H1 (cell line): ENCODE data around the gene ASB7. TPM values are rescaled to one million over a fixed set of nuclear protein-coding genes. Genes with fewer than 3 reads are reported as not detected.
A peak's percentile ranks its signal among the peaks of the same experiment; 100 is the strongest.

Experiments
- CTCF ChIA-PET: fragments of 300-600 bp; sonication (Branson Sonifier 250); formaldehyde crosslinking; loops from one replicate; lab custom pipeline; 2021; ENCODE audit not compliant: partially characterized antibody; lab: Charles Lee
- POLR2A ChIA-PET: fragments of 300-600 bp; sonication (Branson Sonifier 250); formaldehyde crosslinking; loops from one replicate; lab custom pipeline; 2021; ENCODE audit warnings: inconsistent platforms; ENCODE audit not compliant: partially characterized antibody; lab: Charles Lee
- DNase-seq, 2 experiments: peaks; one replicate each; pipeline versions ENCODE4 v3.0.0 to v3.0.0-alpha.2; 2010 to 2022; ENCODE audit warnings: low spot score in 2 of 2, low read depth in 1 of 2, mixed read lengths in 1 of 2
- FAIRE-seq: peaks from 2 replicates; lab custom pipeline; 2011; peaks lifted over from hg19 to GRCh38; lab: Jason Lieb, UNC
- H2AFZ ChIP-seq: 2 replicates; pipeline ENCODE4 v1.8.1; 2012; ENCODE audit warnings: low read length, inconsistent platforms
- H2AK5ac ChIP-seq: 2 replicates; pipeline ENCODE4 v1.6.1; 2013; ENCODE audit warnings: low read depth, low read length
- H2BK120ac ChIP-seq: replicated peaks from 2 replicates; pipeline ENCODE3; 2013; ENCODE audit warnings: low read depth, low read length, inconsistent platforms
- H2BK12ac ChIP-seq: 2 replicates; pipeline ENCODE4 v1.6.1; 2013; ENCODE audit warnings: low read depth, low read length
- H2BK15ac ChIP-seq: 2 replicates; pipeline ENCODE4 v1.6.1; 2013; ENCODE audit warnings: low read length
- H2BK20ac ChIP-seq: 2 replicates; pipeline ENCODE4 v1.6.1; 2013; ENCODE audit warnings: low read length
- H2BK5ac ChIP-seq: 2 replicates; pipeline ENCODE4 v1.6.1; 2013; ENCODE audit warnings: low read depth, low read length
- H3K14ac ChIP-seq: 2 replicates; pipeline ENCODE4 v1.6.1; 2013; ENCODE audit warnings: inconsistent platforms; ENCODE audit not compliant: insufficient read length
- H3K18ac ChIP-seq: 2 replicates; pipeline ENCODE4 v1.6.1; 2013; ENCODE audit warnings: low read length; ENCODE audit errors: extremely low read depth
- H3K23ac ChIP-seq: 2 replicates; pipeline ENCODE4 v1.6.1; 2013; ENCODE audit warnings: inconsistent platforms; ENCODE audit not compliant: insufficient read length
- H3K23me2 ChIP-seq: 2 replicates; pipeline ENCODE4 v1.6.1; 2013; ENCODE audit warnings: low read depth, low read length
- H3K27ac ChIP-seq: 2 replicates; pipeline ENCODE4 v1.6.1; 2011; ENCODE audit warnings: low read depth, low read length, inconsistent platforms
- H3K27me3 ChIP-seq, 4 experiments: replicated peaks in 1 of 4; 1 replicate in 1 of 4; 2 replicates in 3 of 4; pipeline versions ENCODE4 v1.6.1 to v1.8.1; 2011 to 2013; ENCODE audit warnings: low read length in 3 of 4, mild to moderate bottlenecking in 3 of 4, inconsistent platforms in 2 of 4, mixed read lengths in 2 of 4, moderate library complexity in 1 of 4; ENCODE audit not compliant: control insufficient read depth in 3 of 4, insufficient read depth in 3 of 4; ENCODE audit errors: extremely low read depth in 1 of 4
- H3K36me3 ChIP-seq, 4 experiments: 2 replicates each; pipeline versions ENCODE4 v1.6.1 to v1.8.1; 2011 to 2013; ENCODE audit warnings: mild to moderate bottlenecking in 4 of 4, low read length in 3 of 4, moderate library complexity in 2 of 4, control low read depth in 1 of 4, inconsistent platforms in 1 of 4; ENCODE audit not compliant: insufficient read depth in 4 of 4, control insufficient read depth in 2 of 4
- H3K4ac ChIP-seq: replicated peaks from 2 replicates; pipeline ENCODE3; 2013; ENCODE audit warnings: low read length, low read depth, mixed read lengths, inconsistent platforms; ENCODE audit not compliant: insufficient read length
- H3K4me1 ChIP-seq, 4 experiments: replicated peaks in 1 of 4; 1 replicate in 1 of 4; 2 replicates in 3 of 4; pipeline versions ENCODE4 v1.6.1 to v1.8.1; 2011 to 2013; ENCODE audit warnings: low read length in 3 of 4, inconsistent platforms in 2 of 4, mixed read lengths in 1 of 4; ENCODE audit not compliant: insufficient read depth in 4 of 4, control insufficient read depth in 3 of 4
- H3K4me2 ChIP-seq, 2 experiments: 2 replicates each; pipeline versions ENCODE4 v1.6.1 to v1.8.1; 2011 to 2013; ENCODE audit warnings: low read depth in 2 of 2, low read length in 2 of 2, control low read depth in 1 of 2, inconsistent platforms in 1 of 2, mild to moderate bottlenecking in 1 of 2; ENCODE audit not compliant: insufficient read depth in 1 of 2
- H3K4me3 ChIP-seq, 4 experiments: fragments of 200-600, 300-600 bp in 1 of 4; sonication (generic), shearing (Covaris generic), sonication (Bioruptor Twin) in 1 of 4; 2 replicates each; pipeline versions ENCODE4 v1.5.1 to v1.8.1; 2011 to 2016; ENCODE audit warnings: low read length in 4 of 4, low read depth in 3 of 4, control low read depth in 2 of 4, inconsistent platforms in 2 of 4, mild to moderate bottlenecking in 2 of 4, mixed read lengths in 1 of 4, moderate library complexity in 1 of 4; ENCODE audit not compliant: insufficient read depth in 2 of 4; ENCODE audit errors: extremely low read depth in 1 of 4
- H3K56ac ChIP-seq: replicated peaks from 2 replicates; pipeline ENCODE3; 2013; ENCODE audit warnings: low read depth, mild to moderate bottlenecking, mixed read lengths, low read length, inconsistent platforms; ENCODE audit not compliant: insufficient read length
- H3K79me1 ChIP-seq: 2 replicates; pipeline ENCODE4 v1.6.1; 2013; ENCODE audit warnings: low read depth, low read length, control low read depth
- H3K79me2 ChIP-seq, 2 experiments: 2 replicates each; pipeline versions ENCODE4 v1.6.1 to v1.8.1; 2012 to 2013; ENCODE audit warnings: low read length in 2 of 2, mild to moderate bottlenecking in 2 of 2, inconsistent platforms in 1 of 2; ENCODE audit not compliant: insufficient read depth in 2 of 2, control insufficient read depth in 1 of 2
- H3K9ac ChIP-seq, 4 experiments: replicated peaks in 1 of 4; 1 replicate in 1 of 4; 2 replicates in 3 of 4; pipeline versions ENCODE4 v1.6.1 to v1.8.1; 2011 to 2013; ENCODE audit warnings: low read depth in 3 of 4, low read length in 3 of 4, control low read depth in 2 of 4, mild to moderate bottlenecking in 2 of 4, moderate library complexity in 2 of 4, inconsistent platforms in 1 of 4; ENCODE audit errors: extremely low read depth in 1 of 4
- H3K9me3 ChIP-seq, 2 experiments: 2 replicates each; pipeline versions ENCODE4 v1.6.1 to v1.8.1; 2012 to 2013; ENCODE audit warnings: mild to moderate bottlenecking in 2 of 2, moderate library complexity in 2 of 2, control low read depth in 1 of 2, inconsistent platforms in 1 of 2, low read depth in 1 of 2, low read length in 1 of 2, mixed read lengths in 1 of 2; ENCODE audit not compliant: insufficient read depth in 2 of 2
- H4K20me1 ChIP-seq, 2 experiments: replicated peaks in 1 of 2; 2 replicates each; pipeline versions ENCODE3 to v1.8.1; 2011 to 2013; ENCODE audit warnings: inconsistent platforms in 2 of 2, low read length in 2 of 2, mild to moderate bottlenecking in 1 of 2; ENCODE audit not compliant: insufficient read depth in 2 of 2, control insufficient read depth in 1 of 2
- H4K5ac ChIP-seq: 2 replicates; pipeline ENCODE4 v1.6.1; 2013; ENCODE audit warnings: low read length, low read depth, mixed read lengths, inconsistent platforms; ENCODE audit not compliant: insufficient read length
- H4K8ac ChIP-seq: 2 replicates; pipeline ENCODE4 v1.8.0; 2013; ENCODE audit warnings: mild to moderate bottlenecking, moderate library complexity, low read length, inconsistent platforms; ENCODE audit not compliant: insufficient read depth; ENCODE audit errors: extremely low read depth
- H4K91ac ChIP-seq: replicated peaks from 2 replicates; pipeline ENCODE3; 2013; ENCODE audit warnings: low read length, mixed read lengths, inconsistent platforms; ENCODE audit not compliant: insufficient read length
- SIX5 ChIP-seq: IDR thresholded peaks from 2 replicates; pipeline ENCODE4 v1.6.1; 2011; ENCODE audit warnings: mild to moderate bottlenecking, low read depth, low read length
- WGBS, 2 experiments: shearing (Covaris generic) in 1 of 2; methylation state at CpG; one replicate each; pipeline versions ENCODE4 v1.1.6 to v1.1.7; 2013 to 2015; ENCODE audit warnings: low lambda C conversion rate in 2 of 2, mixed read lengths in 2 of 2, inconsistent platforms in 1 of 2, low coverage in 1 of 2, missing lambda C conversion rate in 1 of 2; ENCODE audit not compliant: insufficient replicate concordance in 2 of 2, insufficient coverage in 1 of 2, insufficient read length in 1 of 2; ENCODE audit errors: extremely low coverage in 1 of 2, missing lambda C conversion rate in 1 of 2; 5-methylcytosine and 5-hydroxymethylcytosine counted together
- polyA plus RNA-seq, 7 experiments: library from polyadenylated mRNA; depleted of rRNA in 3 of 7; stranded (reverse) in 5 of 7; unstranded in 2 of 7; fragments of >200 nt in 5 of 7; fragments of 200-250 nt in 2 of 7; gene quantifications; 1 replicate in 5 of 7; 2 replicates in 1 of 7; 4 replicates in 1 of 7; pipeline versions ENCODE4 v1.2.1 to v1.2.3, GENCODE V29; 2011 to 2013; ENCODE audit warnings: missing spikeins in 2 of 7, mixed read lengths in 2 of 7
- total RNA-seq: library from RNA; stranded (reverse); fragmentation: NEBNext Ultra II Directional; extraction: Animal tissue kit (Norgen Biotek cat#: 25700); gene quantifications from 2 replicates; pipeline ENCODE4 v1.2.1, GENCODE V29; 2021
- TF ChIP-seq, protein P1 (sequence below): IDR thresholded peaks from 2 replicates; pipeline ENCODE4 v1.6.1; 2012; ENCODE audit warnings: inconsistent platforms

The ASB7 gene
- total and polyA plus RNA-seq, 2 of the 8 experiments (the other 6 are each of a cell fraction or from before 2014, with no cell fraction given), result 5.2 to 12.8 TPM

DNA sequence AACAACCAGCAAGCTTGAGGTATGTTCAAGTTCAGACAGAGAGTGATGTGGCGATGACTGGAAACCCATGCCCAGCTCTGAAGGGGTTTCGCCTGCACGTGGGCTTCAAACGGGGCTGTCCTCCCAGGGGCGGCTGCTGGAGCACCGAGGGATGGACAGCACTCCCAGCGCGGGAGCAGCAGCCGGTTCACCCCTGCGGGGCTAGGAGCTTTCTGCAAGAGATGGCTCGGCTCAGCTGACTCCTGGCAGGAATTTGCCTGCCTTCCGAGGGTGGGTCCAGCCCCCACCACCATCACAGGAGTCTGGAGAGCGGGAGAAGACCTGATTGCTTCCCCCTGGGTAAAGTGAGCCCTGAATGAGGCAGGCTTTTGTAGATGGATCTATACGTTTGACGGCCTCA, 66.9 kb downstream of the ASB7 start:
- H2BK12ac ChIP-seq, result no peak overlapping the region
- no peak overlapping the region for H2BK5ac ChIP-seq
- H2BK120ac ChIP-seq, result no peak overlapping the region
- H4K20me1 ChIP-seq, result no peaks in the 10 kb centered on the region
- H3K27me3 ChIP-seq, result no peaks in the 10 kb centered on the region
- TF ChIP-seq SIX5, result no peak
- TF ChIP-seq, protein P1, sequence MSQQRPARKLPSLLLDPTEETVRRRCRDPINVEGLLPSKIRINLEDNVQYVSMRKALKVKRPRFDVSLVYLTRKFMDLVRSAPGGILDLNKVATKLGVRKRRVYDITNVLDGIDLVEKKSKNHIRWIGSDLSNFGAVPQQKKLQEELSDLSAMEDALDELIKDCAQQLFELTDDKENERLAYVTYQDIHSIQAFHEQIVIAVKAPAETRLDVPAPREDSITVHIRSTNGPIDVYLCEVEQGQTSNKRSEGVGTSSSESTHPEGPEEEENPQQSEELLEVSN, result peak; percentile 46; the same call in 1 of the 2 replicates
- H4K8ac ChIP-seq, result no peak overlapping the region
- 0 out of 2 replicates have a peak overlapping the region, but pooled peaks have one; percentile 2 for H2AK5ac ChIP-seq
- H4K5ac ChIP-seq, result no peak overlapping the region
- 84% methylated on average over 15 of the region's 15 CpGs; no CpG with 5 or more reads in 1 of the 2 experiments for WGBS, 2 experiments
- ChIA-PET POLR2A (interaction anchor here (0.7 kb wide), 2 partner anchors 11 to 13 kb away, joined by 3 read pairs; no protein-coding TSS in a partner anchor), CTCF (interaction anchor here (0.6 to 1.4 kb wide), 8 partner anchors 19 to 621 kb away, joined by 3 to 5 read pairs (median 4); no protein-coding TSS in a partner anchor)
- no peaks in the 10 kb centered on the region for H3K23me2 ChIP-seq
- no peaks in the 10 kb centered on the region for H3K4me1 ChIP-seq
- FAIRE-seq (no peak), DNase-seq (no peak)
- no peaks in the 10 kb centered on the region; the same call in 1 of the 2 replicates for H3K79me1 ChIP-seq
- H3K9ac ChIP-seq, result no peak overlapping the region
- H3K18ac ChIP-seq, result no peak overlapping the region
- H4K91ac ChIP-seq, result no peak overlapping the region
- no peak overlapping the region for H2AFZ ChIP-seq
- H2BK15ac ChIP-seq, result no peak overlapping the region
- H3K56ac ChIP-seq, result no peak overlapping the region
- no peak overlapping the region for H3K27ac ChIP-seq
- H3K79me2 ChIP-seq, result no peaks in the 10 kb centered on the region
- H3K9me3 ChIP-seq, result no peaks in the 10 kb centered on the region
- H3K23ac ChIP-seq, result no peak overlapping the region
- no peak overlapping the region for H2BK20ac ChIP-seq
- no peaks in the 10 kb centered on the region for H3K36me3 ChIP-seq
- no peak overlapping the region for H3K14ac ChIP-seq
- H3K4ac ChIP-seq, result no peak overlapping the region
- H3K4me3 ChIP-seq, result no peak overlapping the region
- H3K4me2 ChIP-seq, result no peak overlapping the region
